ENCODE results near the gene MBD1.
A peak's percentile ranks its signal among the peaks of the same experiment; 100 is the strongest.

MBD1 gene

GRCh38 chr18:50273203-50274043 lies 7.9 kb downstream of the MBD1 start:
- H3K4me2 ChIP-seq (ENCODE audit: low read length): no peak overlapping the region
- no peak for TF ChIP-seq EZH2phosphoT487 (IDR thresholded peaks at IDR 0.05; ENCODE audit: low read depth)
- TF ChIP-seq CTCF (IDR thresholded peaks at IDR 0.05; ENCODE audit: low read depth, low read length): no peak
- peaks cover 88% of the 10 kb centered on the region for H3K36me3 ChIP-seq (replicated peaks; ENCODE audit: low read depth, low read length)
- no peaks in the 10 kb centered on the region for H3K4me1 ChIP-seq (ENCODE audit: low read length)
- H3K27ac ChIP-seq (ENCODE audit: low read length): no peak overlapping the region
- peaks cover 7% of the 10 kb centered on the region for H3K79me2 ChIP-seq (ENCODE audit: low read length)
- no peaks in the 10 kb centered on the region for H3K27me3 ChIP-seq (ENCODE audit: low read depth, low read length)
- no peak overlapping the region for H2AFZ ChIP-seq (ENCODE audit: low read depth, low read length)
- no peak overlapping the region for H3K9ac ChIP-seq (ENCODE audit: low read length)
- H4K20me1 ChIP-seq (ENCODE audit: insufficient read depth, low read length): no peaks in the 10 kb centered on the region
- H3K4me3 ChIP-seq (ENCODE audit: low read length): no peak overlapping the region
- no peaks in the 10 kb centered on the region for H3K9me3 ChIP-seq (ENCODE audit: insufficient read depth, low read length)

- H3K36me3 ChIP-seq (replicated peaks; ENCODE audit: low read depth, low read length): peaks cover 83% of the 10 kb centered on the region
- peaks cover 4% of the 10 kb centered on the region for H3K4me1 ChIP-seq (ENCODE audit: low read length)
- H3K4me2 ChIP-seq (ENCODE audit: low read length): no peak overlapping the region
- H3K9me3 ChIP-seq (ENCODE audit: insufficient read depth, low read length): no peaks in the 10 kb centered on the region
- H4K20me1 ChIP-seq (ENCODE audit: insufficient read depth, low read length): no peaks in the 10 kb centered on the region
- H2AFZ ChIP-seq (ENCODE audit: low read depth, low read length): no peak overlapping the region
- H3K27ac ChIP-seq (ENCODE audit: low read length): no peak overlapping the region
- no peak overlapping the region for H3K9ac ChIP-seq (ENCODE audit: low read length)
- H3K4me3 ChIP-seq (ENCODE audit: low read length): no peak overlapping the region
- H3K79me2 ChIP-seq (ENCODE audit: low read length): no peaks in the 10 kb centered on the region
- no peaks in the 10 kb centered on the region for H3K27me3 ChIP-seq (ENCODE audit: low read depth, low read length)
- TF ChIP-seq EZH2phosphoT487 (IDR thresholded peaks at IDR 0.05; ENCODE audit: low read depth) (no peak), CTCF (IDR thresholded peaks at IDR 0.05; ENCODE audit: low read depth, low read length) (no peak)
Measured at GRCh38 chr18:50272568-50272967, 8.8 kb downstream of the MBD1 start.

- TF ChIP-seq CTCF (IDR thresholded peaks at IDR 0.05; ENCODE audit: low read depth, low read length) (peak; percentile 93), EZH2phosphoT487 (IDR thresholded peaks at IDR 0.05; ENCODE audit: low read depth) (no peak)
- H3K9ac ChIP-seq (ENCODE audit: low read length): peak overlapping the region; percentile 39
- no peaks in the 10 kb centered on the region for H3K27me3 ChIP-seq (ENCODE audit: low read depth, low read length)
- H3K36me3 ChIP-seq (replicated peaks; ENCODE audit: low read depth, low read length): peaks cover 47% of the 10 kb centered on the region
- peak overlapping the region; percentile 71 for H3K4me3 ChIP-seq (ENCODE audit: low read length)
- peaks cover 20% of the 10 kb centered on the region for H3K4me1 ChIP-seq (ENCODE audit: low read length)
- H3K4me2 ChIP-seq (ENCODE audit: low read length): peak overlapping the region; percentile 54
- no peaks in the 10 kb centered on the region for H3K79me2 ChIP-seq (ENCODE audit: low read length)
- peak overlapping the region; percentile 3; the same call in 1 of the 2 replicates for H2AFZ ChIP-seq (ENCODE audit: low read depth, low read length)
- H4K20me1 ChIP-seq (ENCODE audit: insufficient read depth, low read length): no peaks in the 10 kb centered on the region
- no peaks in the 10 kb centered on the region for H3K9me3 ChIP-seq (ENCODE audit: insufficient read depth, low read length)
- peak overlapping the region; percentile 14 for H3K27ac ChIP-seq (ENCODE audit: low read length)
Measured at GRCh38 chr18:50268022-50268747, 13.1 kb downstream of the MBD1 start.

GRCh38 chr18:50266248-50266704 lies 15.0 kb downstream of the MBD1 start, which contains the start of gene CFAP53:
CFAP53 (minus strand) TSS chr18:50266495; CDS start chr18:50266404, 91 bp downstream.
- Histone ChIP-seq H4K20me1 (ENCODE audit: insufficient read depth, low read length) (no peaks in the 10 kb centered on the region), H3K27me3 (ENCODE audit: low read depth, low read length) (peaks cover 7% of the 10 kb centered on the region), H3K4me3 (ENCODE audit: low read length) (peak within 1 kb of the TSS; percentile 78), H3K36me3 (replicated peaks; ENCODE audit: low read depth, low read length) (peaks cover 28% of the 10 kb centered on the region), H3K27ac (ENCODE audit: low read length) (no peak within 1 kb of the TSS), H3K4me2 (ENCODE audit: low read length) (peak within 1 kb of the TSS; percentile 74), H3K4me1 (ENCODE audit: low read length) (peaks cover 20% of the 10 kb centered on the region), H3K79me2 (ENCODE audit: low read length) (no peaks in the 10 kb centered on the region), H2AFZ (ENCODE audit: low read depth, low read length) (peak within 1 kb of the TSS; percentile 54), H3K9ac (ENCODE audit: low read length) (peak within 1 kb of the TSS; percentile 46), H3K9me3 (ENCODE audit: insufficient read depth, low read length) (no peaks in the 10 kb centered on the region)
- TF ChIP-seq CTCF (IDR thresholded peaks at IDR 0.05; ENCODE audit: low read depth, low read length): no peak
- TF ChIP-seq EZH2phosphoT487 (IDR thresholded peaks at IDR 0.05; ENCODE audit: low read depth): no peak
